ENCODE results near the gene PALM. TPM values are rescaled to one million over a fixed set of nuclear protein-coding genes. Genes with fewer than 3 reads are reported as not detected.

Gene PALM
- total RNA-seq, 1 experiment from 2014 or later: 18.5 TPM

GRCh38 chr19:722553-723101, 13.9 kb downstream of the PALM start:
- no peak for DNase-seq
- Mint-ChIP-seq H3K27ac (no peak overlapping the region), H3K36me3 (ENCODE audit: insufficient read depth in 1 of 3, low read depth in 3 of 3) (peaks cover 2 to 5% (median 5%) of the 10 kb centered on the region in 3 experiments; a peak in 6 of 7 replicates), H3K27me3 (ENCODE audit: low read depth) (no peaks in the 10 kb centered on the region), H3K4me1 (peaks cover 7 to 9% of the 10 kb centered on the region in 2 experiments; a peak in 3 of 4 replicates), H3K4me3 (no peak overlapping the region), H3K9me3 (no peaks in the 10 kb centered on the region)
- Histone ChIP-seq H3K18ac (ENCODE audit: insufficient read length, low read depth, low read length) (no peak overlapping the region), H3K9ac (ENCODE audit: extremely low read depth, insufficient read length, low read length) (no peak overlapping the region), H4K8ac (replicated peaks; ENCODE audit: insufficient read length, low read depth, low read length) (no peak overlapping the region), H3K79me1 (ENCODE audit: insufficient read depth, low read depth, low read length, poor library complexity, severe bottlenecking) (no peaks in the 10 kb centered on the region), H3K27ac (ENCODE audit: insufficient read length, low read depth, low read length) (no peak overlapping the region), H2BK120ac (ENCODE audit: low read depth, low read length, poor library complexity, severe bottlenecking) (no peak overlapping the region), H2BK12ac (ENCODE audit: insufficient read length, low read depth, low read length) (no peak overlapping the region), H3K9me3 (ENCODE audit: control insufficient read depth, low read depth, low read length) (no peaks in the 10 kb centered on the region), H3K56ac (ENCODE audit: insufficient read length, low read depth, low read length) (no peak overlapping the region), H3K23me2 (ENCODE audit: insufficient read length, low read depth, low read length, poor library complexity, severe bottlenecking) (no peaks in the 10 kb centered on the region), H4K91ac (ENCODE audit: insufficient read length, low read depth, low read length) (no peak overlapping the region), H3K23ac (ENCODE audit: insufficient read length, low read depth, low read length) (no peak overlapping the region), H3K27me3 (ENCODE audit: insufficient read depth, low read length) (no peaks in the 10 kb centered on the region), H3K79me2 (ENCODE audit: insufficient read depth, low read length) (no peaks in the 10 kb centered on the region), H2AFZ (ENCODE audit: low read length) (no peak overlapping the region), H3K4me2 (ENCODE audit: insufficient read depth, insufficient read length, low read length) (no peak overlapping the region), H2AK5ac (ENCODE audit: insufficient read length, low read length) (no peak overlapping the region), H4K5ac (ENCODE audit: insufficient read length, low read depth, low read length) (no peak overlapping the region), H2BK5ac (ENCODE audit: insufficient read length, low read length) (no peak overlapping the region), H3K14ac (ENCODE audit: insufficient read depth, low read length) (no peak overlapping the region), H2BK15ac (ENCODE audit: low read depth, low read length) (no peak overlapping the region; the same call in 1 of the 2 replicates), H2BK20ac (ENCODE audit: low read depth, low read length, poor library complexity, severe bottlenecking) (no peak overlapping the region), H4K20me1 (ENCODE audit: control insufficient read depth, insufficient read depth, insufficient read length) (no peaks in the 10 kb centered on the region), H3K4ac (ENCODE audit: low read depth, low read length) (no peak overlapping the region), H3T11ph (ENCODE audit: low read length) (no peak overlapping the region), H3K4me1 (ENCODE audit: insufficient read depth, low read length) (no peaks in the 10 kb centered on the region)
- no peak for TF ChIP-seq CTCF (conservative IDR thresholded peaks at IDR 0.05)
- no CpG with 5 or more reads among the region's 17 CpGs for WGBS (ENCODE audit: extremely low coverage, insufficient read length, low lambda C conversion rate)
